ENCODE measurements around the gene R3HDM1.

GRCh38 chr2:135647836-135648579 is 116.7 kb downstream of the R3HDM1 start:
- no peak for TF ChIP-seq CTCF (IDR thresholded peaks at IDR 0.05)
- no peak for TF ChIP-seq POLR2A (IDR thresholded peaks at IDR 0.05)

Data from esophagus squamous epithelium (tissue), 4 donors.